ENCODE results near the gene CNNM3.

The CNNM3 gene

GRCh38 chr2:96770442-96771202, 45.4 kb upstream of the CNNM3 start:
- H3K4me2 ChIP-seq (ENCODE audit: insufficient read depth, low read length, poor library complexity, severe bottlenecking), result no peak overlapping the region
- no CpG with 5 or more reads among the region's 25 CpGs for WGBS, 2 donors (ENCODE audit: extremely low coverage in 2 of 2, insufficient read length in 2 of 2, insufficient replicate concordance in 1 of 2)
- peaks cover 0 to 7% of the 10 kb centered on the region in 2 donors for H3K4me1 ChIP-seq (ENCODE audit: control insufficient read depth in 2 of 2, insufficient read depth in 1 of 2, low read depth in 1 of 2, low read length in 2 of 2)
- no peak overlapping the region for H2BK12ac ChIP-seq (ENCODE audit: low read length)
- H3K36me3 ChIP-seq (replicated peaks in 1 of 2; ENCODE audit: control insufficient read depth in 2 of 2, insufficient read depth in 2 of 2, low read length in 2 of 2), result peaks cover 0 to 3% of the 10 kb centered on the region in 2 donors
- peak overlapping the region; percentile 35 for H3K18ac ChIP-seq (ENCODE audit: low read length)
- no peak overlapping the region for H3K9ac ChIP-seq (ENCODE audit: low read depth, low read length, poor library complexity)
- H3K79me1 ChIP-seq (ENCODE audit: low read depth, low read length), result peaks cover 8% of the 10 kb centered on the region
- no peak overlapping the region for H3K4me3 ChIP-seq (ENCODE audit: low read length in 2 of 2)
- H2BK15ac ChIP-seq (ENCODE audit: low read length), result no peak overlapping the region
- H2BK5ac ChIP-seq (ENCODE audit: low read length), result no peak overlapping the region
- H3K23ac ChIP-seq (ENCODE audit: low read depth, low read length, poor library complexity), result peak overlapping the region; percentile 28
- H2AFZ ChIP-seq (ENCODE audit: low read length), result no peak overlapping the region
- H3K4ac ChIP-seq (ENCODE audit: low read length), result no peak overlapping the region
- no peaks in the 10 kb centered on the region for H3K27me3 ChIP-seq (ENCODE audit: control insufficient read depth in 3 of 3, insufficient read depth in 3 of 3, low read depth in 1 of 3, low read length in 3 of 3)
- H4K8ac ChIP-seq (ENCODE audit: low read depth, low read length), result no peak overlapping the region
- peaks cover 0 to 2% of the 10 kb centered on the region in 2 donors for H3K9me3 ChIP-seq (replicated peaks in 1 of 2; ENCODE audit: control insufficient read depth in 2 of 2, insufficient read depth in 1 of 2, low read depth in 1 of 2, low read length in 2 of 2)
- no peak for DNase-seq (ENCODE audit: low spot score)
- H4K91ac ChIP-seq (ENCODE audit: low read depth, low read length, poor library complexity), result no peak overlapping the region
- H2AK5ac ChIP-seq (ENCODE audit: low read depth, low read length), result no peak overlapping the region
- H2BK120ac ChIP-seq (ENCODE audit: low read depth, low read length), result no peak overlapping the region
- peak overlapping the region; percentile 87 for H3K14ac ChIP-seq (ENCODE audit: low read length)
- no peak overlapping the region for H3K27ac ChIP-seq (replicated peaks; ENCODE audit: low read length)

- Histone ChIP-seq H2BK5ac (ENCODE audit: low read length) (no peak overlapping the region), H2BK15ac (ENCODE audit: low read length) (no peak overlapping the region), H3K79me1 (ENCODE audit: low read depth, low read length) (peaks cover 7% of the 10 kb centered on the region), H3K9me3 (replicated peaks in 1 of 2; ENCODE audit: control insufficient read depth in 2 of 2, insufficient read depth in 1 of 2, low read depth in 1 of 2, low read length in 2 of 2) (peaks cover 0 to under 1% of the 10 kb centered on the region in 2 donors), H2BK120ac (ENCODE audit: low read depth, low read length) (no peak overlapping the region), H2AK5ac (ENCODE audit: low read depth, low read length) (no peak overlapping the region), H3K36me3 (replicated peaks in 1 of 2; ENCODE audit: control insufficient read depth in 2 of 2, insufficient read depth in 2 of 2, low read length in 2 of 2) (no peaks in the 10 kb centered on the region), H2AFZ (ENCODE audit: low read length) (no peak overlapping the region), H3K9ac (ENCODE audit: low read depth, low read length, poor library complexity) (no peak overlapping the region), H3K18ac (ENCODE audit: low read length) (no peak overlapping the region), H3K4ac (ENCODE audit: low read length) (no peak overlapping the region), H3K4me1 (ENCODE audit: control insufficient read depth in 2 of 2, insufficient read depth in 1 of 2, low read depth in 1 of 2, low read length in 2 of 2) (peaks cover 0 to 7% of the 10 kb centered on the region in 2 donors), H3K27me3 (ENCODE audit: control insufficient read depth in 3 of 3, insufficient read depth in 3 of 3, low read depth in 1 of 3, low read length in 3 of 3) (no peaks in the 10 kb centered on the region), H2BK12ac (ENCODE audit: low read length) (no peak overlapping the region), H3K14ac (ENCODE audit: low read length) (peak overlapping the region; percentile 2), H3K4me3 (ENCODE audit: low read length in 2 of 2) (peak overlapping the region in 1 of 2 donors; percentile 11), H4K8ac (ENCODE audit: low read depth, low read length) (no peak overlapping the region), H3K27ac (replicated peaks; ENCODE audit: low read length) (no peak overlapping the region), H3K4me2 (ENCODE audit: insufficient read depth, low read length, poor library complexity, severe bottlenecking) (no peak overlapping the region), H3K23ac (ENCODE audit: low read depth, low read length, poor library complexity) (no peak overlapping the region), H4K91ac (ENCODE audit: low read depth, low read length, poor library complexity) (no peak overlapping the region)
- DNase-seq (ENCODE audit: low spot score), result no peak
- WGBS, 2 donors (ENCODE audit: extremely low coverage in 2 of 2, insufficient read length in 2 of 2, insufficient replicate concordance in 1 of 2), result no CpG with 5 or more reads among the region's 20 CpGs
Measured at GRCh38 chr2:96771796-96772618, 44.1 kb upstream of the CNNM3 start.

- Histone ChIP-seq H2AFZ (ENCODE audit: low read length) (no peak overlapping the region), H3K18ac (ENCODE audit: low read length) (peak overlapping the region; percentile 37), H3K36me3 (replicated peaks in 1 of 2; ENCODE audit: control insufficient read depth in 2 of 2, insufficient read depth in 2 of 2, low read length in 2 of 2) (no peaks in the 10 kb centered on the region), H3K4ac (ENCODE audit: low read length) (no peak overlapping the region), H3K27me3 (ENCODE audit: control insufficient read depth in 3 of 3, insufficient read depth in 3 of 3, low read depth in 1 of 3, low read length in 3 of 3) (no peaks in the 10 kb centered on the region), H3K9me3 (replicated peaks in 1 of 2; ENCODE audit: control insufficient read depth in 2 of 2, insufficient read depth in 1 of 2, low read depth in 1 of 2, low read length in 2 of 2) (no peaks in the 10 kb centered on the region), H3K4me2 (ENCODE audit: insufficient read depth, low read length, poor library complexity, severe bottlenecking) (no peak overlapping the region), H3K9ac (ENCODE audit: low read depth, low read length, poor library complexity) (peak overlapping the region; percentile 57), H2BK12ac (ENCODE audit: low read length) (no peak overlapping the region), H3K79me1 (ENCODE audit: low read depth, low read length) (peaks cover 5% of the 10 kb centered on the region), H4K8ac (ENCODE audit: low read depth, low read length) (no peak overlapping the region), H2BK15ac (ENCODE audit: low read length) (no peak overlapping the region), H2AK5ac (ENCODE audit: low read depth, low read length) (no peak overlapping the region), H2BK120ac (ENCODE audit: low read depth, low read length) (no peak overlapping the region), H3K14ac (ENCODE audit: low read length) (peak overlapping the region; percentile 38), H2BK5ac (ENCODE audit: low read length) (no peak overlapping the region), H3K27ac (replicated peaks; ENCODE audit: low read length) (no peak overlapping the region), H3K23ac (ENCODE audit: low read depth, low read length, poor library complexity) (peak overlapping the region; percentile 77), H4K91ac (ENCODE audit: low read depth, low read length, poor library complexity) (no peak overlapping the region), H3K4me3 (ENCODE audit: low read length in 2 of 2) (peak overlapping the region in 1 of 2 donors; percentile 11), H3K4me1 (ENCODE audit: control insufficient read depth in 2 of 2, insufficient read depth in 1 of 2, low read depth in 1 of 2, low read length in 2 of 2) (peaks cover 0 to 7% of the 10 kb centered on the region in 2 donors)
- no CpG with 5 or more reads among the region's 12 CpGs for WGBS, 2 donors (ENCODE audit: extremely low coverage in 2 of 2, insufficient read length in 2 of 2, insufficient replicate concordance in 1 of 2)
- no peak for DNase-seq (ENCODE audit: low spot score)
Measured at GRCh38 chr2:96772903-96773671, 43.0 kb upstream of the CNNM3 start.
